Inflammatory macrophage (primary cell): Measurements from ENCODE around the gene ARMH4.
"Not testable (repeated sequence)": the region's sequence is repeated elsewhere in the genome, so short reads cannot be mapped to it uniquely, and the experiment has no call there.

Experiments used
- DNase-seq, 2 donors: peaks; one replicate each; pipeline ENCODE4 v3.0.0-alpha.2; 2020 to 2022

Gene ARMH4

GRCh38 chr14:58143106-58143505, 8.9 kb downstream of the ARMH4 start:
- DNase-seq: no peak

GRCh38 chr14:58141893-58142292, 10.1 kb downstream of the ARMH4 start:
- DNase-seq: no peak

- peak; percentile 34 for DNase-seq
Measured at GRCh38 chr14:58138714-58139482, 13.1 kb downstream of the ARMH4 start.

- DNase-seq: no peak
Measured at GRCh38 chr14:58138031-58138713, 13.8 kb downstream of the ARMH4 start.

GRCh38 chr14:58133739-58134138, 18.3 kb downstream of the ARMH4 start:
- DNase-seq: no peak

- DNase-seq: no peak
Measured at GRCh38 chr14:58131386-58131785, 20.6 kb downstream of the ARMH4 start.

- no peak for DNase-seq
Measured at GRCh38 chr14:58130116-58130782, 21.8 kb downstream of the ARMH4 start.

- DNase-seq: no peak
Measured at GRCh38 chr14:58129208-58129607, 22.8 kb downstream of the ARMH4 start.

- DNase-seq: no peak
Measured at GRCh38 chr14:58128416-58128815, 23.6 kb downstream of the ARMH4 start.

- DNase-seq: not testable (repeated sequence)
Measured at GRCh38 chr14:58122546-58122945, 29.5 kb downstream of the ARMH4 start.

- no peak for DNase-seq
Measured at GRCh38 chr14:58121530-58122186, 30.4 kb downstream of the ARMH4 start.

GRCh38 chr14:58119381-58119780, 32.6 kb downstream of the ARMH4 start:
- DNase-seq: no peak

GRCh38 chr14:58118097-58118815, 33.8 kb downstream of the ARMH4 start:
- no peak for DNase-seq

GRCh38 chr14:58109744-58110143, 42.3 kb downstream of the ARMH4 start:
- no peak for DNase-seq

GRCh38 chr14:58108717-58109116, 43.3 kb downstream of the ARMH4 start:
- DNase-seq: no peak

- peak; percentile 53 to 62 for DNase-seq
Measured at GRCh38 chr14:58107947-58108552, 44.0 kb downstream of the ARMH4 start.

GRCh38 chr14:58107041-58107440, 45.0 kb downstream of the ARMH4 start:
- no peak for DNase-seq

- DNase-seq: no peak
Measured at GRCh38 chr14:58106446-58106845, 45.6 kb downstream of the ARMH4 start.

- DNase-seq: no peak
Measured at GRCh38 chr14:58104808-58105207, 47.2 kb downstream of the ARMH4 start.

- DNase-seq: no peak
Measured at GRCh38 chr14:58100735-58101368, 51.2 kb downstream of the ARMH4 start.

GRCh38 chr14:58099682-58100081, 52.3 kb downstream of the ARMH4 start:
- no peak for DNase-seq
